H1 (cell line): Measurements from ENCODE around the gene ZNF641. TPM values are rescaled to one million over a fixed set of nuclear protein-coding genes. Genes with fewer than 3 reads are reported as not detected.

Experiments
- CTCF ChIA-PET: fragments of 300-600 bp; sonication (Branson Sonifier 250); formaldehyde crosslinking; loops from one replicate; lab custom pipeline; 2021; ENCODE audit not compliant: partially characterized antibody; lab: Charles Lee
- POLR2A ChIA-PET: fragments of 300-600 bp; sonication (Branson Sonifier 250); formaldehyde crosslinking; loops from one replicate; lab custom pipeline; 2021; ENCODE audit warnings: inconsistent platforms; ENCODE audit not compliant: partially characterized antibody; lab: Charles Lee
- DNase-seq, 2 experiments: peaks; one replicate each; pipeline versions ENCODE4 v3.0.0 to v3.0.0-alpha.2; 2010 to 2022; ENCODE audit warnings: low spot score in 2 of 2, low read depth in 1 of 2, mixed read lengths in 1 of 2
- FAIRE-seq: peaks from 2 replicates; lab custom pipeline; 2011; peaks lifted over from hg19 to GRCh38; lab: Jason Lieb, UNC
- H2AFZ ChIP-seq: 2 replicates; pipeline ENCODE4 v1.8.1; 2012; ENCODE audit warnings: low read length, inconsistent platforms
- H2AK5ac ChIP-seq: 2 replicates; pipeline ENCODE4 v1.6.1; 2013; ENCODE audit warnings: low read depth, low read length
- H2BK120ac ChIP-seq: replicated peaks from 2 replicates; pipeline ENCODE3; 2013; ENCODE audit warnings: low read depth, low read length, inconsistent platforms
- H2BK12ac ChIP-seq: 2 replicates; pipeline ENCODE4 v1.6.1; 2013; ENCODE audit warnings: low read depth, low read length
- H2BK15ac ChIP-seq: 2 replicates; pipeline ENCODE4 v1.6.1; 2013; ENCODE audit warnings: low read length
- H2BK20ac ChIP-seq: 2 replicates; pipeline ENCODE4 v1.6.1; 2013; ENCODE audit warnings: low read length
- H2BK5ac ChIP-seq: 2 replicates; pipeline ENCODE4 v1.6.1; 2013; ENCODE audit warnings: low read depth, low read length
- H3K14ac ChIP-seq: 2 replicates; pipeline ENCODE4 v1.6.1; 2013; ENCODE audit warnings: inconsistent platforms; ENCODE audit not compliant: insufficient read length
- H3K18ac ChIP-seq: 2 replicates; pipeline ENCODE4 v1.6.1; 2013; ENCODE audit warnings: low read length; ENCODE audit errors: extremely low read depth
- H3K23ac ChIP-seq: 2 replicates; pipeline ENCODE4 v1.6.1; 2013; ENCODE audit warnings: inconsistent platforms; ENCODE audit not compliant: insufficient read length
- H3K23me2 ChIP-seq: 2 replicates; pipeline ENCODE4 v1.6.1; 2013; ENCODE audit warnings: low read depth, low read length
- H3K27ac ChIP-seq: 2 replicates; pipeline ENCODE4 v1.6.1; 2011; ENCODE audit warnings: low read depth, low read length, inconsistent platforms
- H3K27me3 ChIP-seq, 4 experiments: replicated peaks in 1 of 4; 1 replicate in 1 of 4; 2 replicates in 3 of 4; pipeline versions ENCODE4 v1.6.1 to v1.8.1; 2011 to 2013; ENCODE audit warnings: low read length in 3 of 4, mild to moderate bottlenecking in 3 of 4, inconsistent platforms in 2 of 4, mixed read lengths in 2 of 4, moderate library complexity in 1 of 4; ENCODE audit not compliant: control insufficient read depth in 3 of 4, insufficient read depth in 3 of 4; ENCODE audit errors: extremely low read depth in 1 of 4
- H3K36me3 ChIP-seq, 4 experiments: 2 replicates each; pipeline versions ENCODE4 v1.6.1 to v1.8.1; 2011 to 2013; ENCODE audit warnings: mild to moderate bottlenecking in 4 of 4, low read length in 3 of 4, moderate library complexity in 2 of 4, control low read depth in 1 of 4, inconsistent platforms in 1 of 4; ENCODE audit not compliant: insufficient read depth in 4 of 4, control insufficient read depth in 2 of 4
- H3K4ac ChIP-seq: replicated peaks from 2 replicates; pipeline ENCODE3; 2013; ENCODE audit warnings: low read length, low read depth, mixed read lengths, inconsistent platforms; ENCODE audit not compliant: insufficient read length
- H3K4me1 ChIP-seq, 4 experiments: replicated peaks in 1 of 4; 1 replicate in 1 of 4; 2 replicates in 3 of 4; pipeline versions ENCODE4 v1.6.1 to v1.8.1; 2011 to 2013; ENCODE audit warnings: low read length in 3 of 4, inconsistent platforms in 2 of 4, mixed read lengths in 1 of 4; ENCODE audit not compliant: insufficient read depth in 4 of 4, control insufficient read depth in 3 of 4
- H3K4me2 ChIP-seq, 2 experiments: 2 replicates each; pipeline versions ENCODE4 v1.6.1 to v1.8.1; 2011 to 2013; ENCODE audit warnings: low read depth in 2 of 2, low read length in 2 of 2, control low read depth in 1 of 2, inconsistent platforms in 1 of 2, mild to moderate bottlenecking in 1 of 2; ENCODE audit not compliant: insufficient read depth in 1 of 2
- H3K4me3 ChIP-seq, 4 experiments: fragments of 200-600, 300-600 bp in 1 of 4; sonication (generic), shearing (Covaris generic), sonication (Bioruptor Twin) in 1 of 4; 2 replicates each; pipeline versions ENCODE4 v1.5.1 to v1.8.1; 2011 to 2016; ENCODE audit warnings: low read length in 4 of 4, low read depth in 3 of 4, control low read depth in 2 of 4, inconsistent platforms in 2 of 4, mild to moderate bottlenecking in 2 of 4, mixed read lengths in 1 of 4, moderate library complexity in 1 of 4; ENCODE audit not compliant: insufficient read depth in 2 of 4; ENCODE audit errors: extremely low read depth in 1 of 4
- H3K56ac ChIP-seq: replicated peaks from 2 replicates; pipeline ENCODE3; 2013; ENCODE audit warnings: low read depth, mild to moderate bottlenecking, mixed read lengths, low read length, inconsistent platforms; ENCODE audit not compliant: insufficient read length
- H3K79me1 ChIP-seq: 2 replicates; pipeline ENCODE4 v1.6.1; 2013; ENCODE audit warnings: low read depth, low read length, control low read depth
- H3K79me2 ChIP-seq, 2 experiments: 2 replicates each; pipeline versions ENCODE4 v1.6.1 to v1.8.1; 2012 to 2013; ENCODE audit warnings: low read length in 2 of 2, mild to moderate bottlenecking in 2 of 2, inconsistent platforms in 1 of 2; ENCODE audit not compliant: insufficient read depth in 2 of 2, control insufficient read depth in 1 of 2
- H3K9ac ChIP-seq, 4 experiments: replicated peaks in 1 of 4; 1 replicate in 1 of 4; 2 replicates in 3 of 4; pipeline versions ENCODE4 v1.6.1 to v1.8.1; 2011 to 2013; ENCODE audit warnings: low read depth in 3 of 4, low read length in 3 of 4, control low read depth in 2 of 4, mild to moderate bottlenecking in 2 of 4, moderate library complexity in 2 of 4, inconsistent platforms in 1 of 4; ENCODE audit errors: extremely low read depth in 1 of 4
- H3K9me3 ChIP-seq, 2 experiments: 2 replicates each; pipeline versions ENCODE4 v1.6.1 to v1.8.1; 2012 to 2013; ENCODE audit warnings: mild to moderate bottlenecking in 2 of 2, moderate library complexity in 2 of 2, control low read depth in 1 of 2, inconsistent platforms in 1 of 2, low read depth in 1 of 2, low read length in 1 of 2, mixed read lengths in 1 of 2; ENCODE audit not compliant: insufficient read depth in 2 of 2
- H4K20me1 ChIP-seq, 2 experiments: replicated peaks in 1 of 2; 2 replicates each; pipeline versions ENCODE3 to v1.8.1; 2011 to 2013; ENCODE audit warnings: inconsistent platforms in 2 of 2, low read length in 2 of 2, mild to moderate bottlenecking in 1 of 2; ENCODE audit not compliant: insufficient read depth in 2 of 2, control insufficient read depth in 1 of 2
- H4K5ac ChIP-seq: 2 replicates; pipeline ENCODE4 v1.6.1; 2013; ENCODE audit warnings: low read length, low read depth, mixed read lengths, inconsistent platforms; ENCODE audit not compliant: insufficient read length
- H4K8ac ChIP-seq: 2 replicates; pipeline ENCODE4 v1.8.0; 2013; ENCODE audit warnings: mild to moderate bottlenecking, moderate library complexity, low read length, inconsistent platforms; ENCODE audit not compliant: insufficient read depth; ENCODE audit errors: extremely low read depth
- H4K91ac ChIP-seq: replicated peaks from 2 replicates; pipeline ENCODE3; 2013; ENCODE audit warnings: low read length, mixed read lengths, inconsistent platforms; ENCODE audit not compliant: insufficient read length
- ASH2L ChIP-seq: fragments of 200-600, 300-600 bp; sonication (generic); IDR thresholded peaks from one replicate; pipeline ENCODE4 v1.7.1; 2017; ENCODE audit warnings: low read length
- CBX5 ChIP-seq: fragments of 300-800, 300-1000 bp; sonication (generic); IDR thresholded peaks from 2 replicates; pipeline ENCODE4 v1.7.1; 2016; ENCODE audit warnings: antibody characterized with exemption, low read length, low read depth
- CBX8 ChIP-seq: fragments of 300-800, 300-1000 bp; sonication (generic); IDR thresholded peaks from 2 replicates; pipeline ENCODE4 v1.7.1; 2016; ENCODE audit warnings: low read depth, low read length, borderline replicate concordance
- CEBPB ChIP-seq: IDR thresholded peaks from 2 replicates; pipeline ENCODE4 v1.6.1; 2012; ENCODE audit warnings: low read depth, low read length
- CHD1 ChIP-seq: IDR thresholded peaks from 2 replicates; pipeline ENCODE4 v1.6.1; 2012; ENCODE audit warnings: low read depth, low read length, improper control_type of control experiment
- KDM4A ChIP-seq: IDR thresholded peaks from one replicate; pipeline ENCODE4 v1.7.1; 2012; ENCODE audit warnings: low read depth, mild to moderate bottlenecking, moderate library complexity, low read length, inconsistent platforms; ENCODE audit not compliant: severe bottlenecking
- MAFK ChIP-seq: IDR thresholded peaks from 2 replicates; pipeline ENCODE4 v1.6.1; 2012; ENCODE audit warnings: low read depth, mild to moderate bottlenecking, improper control_type of control experiment, low read length
- RAD21 ChIP-seq, 2 experiments: IDR thresholded peaks in 1 of 2; conservative IDR thresholded peaks in 1 of 2; 2 replicates each; pipeline ENCODE4 v1.6.1; 2011; ENCODE audit warnings: low read depth in 2 of 2, low read length in 2 of 2, improper control_type of control experiment in 1 of 2, inconsistent platforms in 1 of 2, mild to moderate bottlenecking in 1 of 2, moderate library complexity in 1 of 2
- RBBP5 ChIP-seq: IDR thresholded peaks from 2 replicates; pipeline ENCODE4 v1.7.1; 2012; ENCODE audit warnings: low read depth, mild to moderate bottlenecking, inconsistent platforms, low read length, moderate library complexity, borderline replicate concordance
- SRF ChIP-seq: IDR thresholded peaks from 2 replicates; pipeline ENCODE4 v1.6.1; 2011; ENCODE audit warnings: mild to moderate bottlenecking, low read depth, low read length, moderate library complexity
- TAF1 ChIP-seq: IDR thresholded peaks from 2 replicates; pipeline ENCODE4 v1.6.1; 2011; ENCODE audit warnings: mild to moderate bottlenecking, low read depth, low read length
- TAF7 ChIP-seq: optimal IDR thresholded peaks from 2 replicates; pipeline ENCODE3; 2011; ENCODE audit warnings: low read depth, mild to moderate bottlenecking, inconsistent platforms, low read length, moderate library complexity, borderline replicate concordance
- TBP ChIP-seq: IDR thresholded peaks from 2 replicates; pipeline ENCODE4 v1.6.1; 2011; ENCODE audit warnings: low read depth, low read length, improper control_type of control experiment
- WGBS, 2 experiments: shearing (Covaris generic) in 1 of 2; methylation state at CpG; one replicate each; pipeline versions ENCODE4 v1.1.6 to v1.1.7; 2013 to 2015; ENCODE audit warnings: low lambda C conversion rate in 2 of 2, mixed read lengths in 2 of 2, inconsistent platforms in 1 of 2, low coverage in 1 of 2, missing lambda C conversion rate in 1 of 2; ENCODE audit not compliant: insufficient replicate concordance in 2 of 2, insufficient coverage in 1 of 2, insufficient read length in 1 of 2; ENCODE audit errors: extremely low coverage in 1 of 2, missing lambda C conversion rate in 1 of 2; 5-methylcytosine and 5-hydroxymethylcytosine counted together
- polyA plus RNA-seq, 7 experiments: library from polyadenylated mRNA; depleted of rRNA in 3 of 7; stranded (reverse) in 5 of 7; unstranded in 2 of 7; fragments of >200 nt in 5 of 7; fragments of 200-250 nt in 2 of 7; gene quantifications; 1 replicate in 5 of 7; 2 replicates in 1 of 7; 4 replicates in 1 of 7; pipeline versions ENCODE4 v1.2.1 to v1.2.3, GENCODE V29; 2011 to 2013; ENCODE audit warnings: missing spikeins in 2 of 7, mixed read lengths in 2 of 7
- total RNA-seq: library from RNA; stranded (reverse); fragmentation: NEBNext Ultra II Directional; extraction: Animal tissue kit (Norgen Biotek cat#: 25700); gene quantifications from 2 replicates; pipeline ENCODE4 v1.2.1, GENCODE V29; 2021

ZNF641 gene
- total and polyA plus RNA-seq, 2 of the 8 experiments (the other 6 are each of a cell fraction or from before 2014, with no cell fraction given), result 2.4 to 6.2 TPM

GRCh38 chr12:48351022-48351708 lies 446 bp upstream of the ZNF641 start:
- H3K4me2 ChIP-seq, result peak overlapping the region; percentile 89 to 92
- H2BK15ac ChIP-seq, result no peak overlapping the region
- peak overlapping the region; percentile 1 for H4K5ac ChIP-seq
- peaks cover 0 to 3% (median 1%) of the 10 kb centered on the region in 4 experiments; a peak in 2 of 7 replicates for H3K27me3 ChIP-seq
- peaks cover 4% of the 10 kb centered on the region for H3K23me2 ChIP-seq
- no peak overlapping the region for H3K18ac ChIP-seq
- no peak overlapping the region for H3K4ac ChIP-seq
- ChIA-PET POLR2A (no interaction called here), CTCF (interaction anchor here (0.8 kb wide), 1 partner anchor 64 kb away, joined by 3 read pairs; no protein-coding TSS in a partner anchor)
- H2BK12ac ChIP-seq, result no peak overlapping the region
- no peak overlapping the region for H2AK5ac ChIP-seq
- H3K9ac ChIP-seq, result peak overlapping the region in 3 of 4 experiments; percentile 31 to 53 (median 35); a peak in 5 of 7 replicates
- H3K4me1 ChIP-seq, result peaks cover 0 to 4% (median 1%) of the 10 kb centered on the region in 4 experiments; a peak in 2 of 7 replicates
- H4K8ac ChIP-seq, result peak overlapping the region; percentile 45
- H3K27ac ChIP-seq, result no peak overlapping the region
- peak overlapping the region; percentile 93 for H2AFZ ChIP-seq
- FAIRE-seq (no peak), DNase-seq (no peak)
- H2BK20ac ChIP-seq, result no peak overlapping the region
- H3K9me3 ChIP-seq, result no peaks in the 10 kb centered on the region
- H3K23ac ChIP-seq, result no peak overlapping the region
- H3K79me2 ChIP-seq, result no peaks in the 10 kb centered on the region
- H3K79me1 ChIP-seq, result no peaks in the 10 kb centered on the region
- H3K36me3 ChIP-seq, result no peaks in the 10 kb centered on the region
- peak overlapping the region; percentile 55 to 93 (median 90) for H3K4me3 ChIP-seq
- H4K20me1 ChIP-seq, result no peaks in the 10 kb centered on the region
- H2BK120ac ChIP-seq, result no peak overlapping the region
- no peak overlapping the region for H4K91ac ChIP-seq
- H2BK5ac ChIP-seq, result no peak overlapping the region; the same call in 1 of the 2 replicates
- no peak overlapping the region for H3K14ac ChIP-seq
- WGBS, 2 experiments, result 11% methylated on average over 20 of the region's 36 CpGs; no CpG with 5 or more reads in 1 of the 2 experiments
- H3K56ac ChIP-seq, result peak overlapping the region; percentile 25
- TF ChIP-seq RBBP5 (peak; percentile 90; the same call in 1 of the 2 replicates), ASH2L (peak; percentile 49), MAFK (no peak), CBX8 (no peak), CHD1 (no peak), TAF7 (no peak), SRF (no peak), CEBPB (peak; percentile 99), TAF1 (peak; percentile 40; the same call in 1 of the 2 replicates), KDM4A (peak; percentile 64), CBX5 (no peak), RAD21 (IDR thresholded peaks at IDR 0.05 in 1 of 2, conservative IDR thresholded peaks at IDR 0.05 in 1 of 2; ENCODE audit: low read depth in 2 of 2, low read length in 2 of 2) (peak in 1 of 2 experiments; percentile 3; a peak in 1 of 4 replicates), TBP (no peak)
